Astrocyte of the cerebellum (primary cell): ENCODE measurements around the gene FGFRL1.
A peak's percentile ranks its signal among the peaks of the same experiment; 100 is the strongest.

Source experiments
- DNase-seq: peaks from one replicate; pipeline ENCODE4 v3.0.0-alpha.2; 2011; ENCODE audit warnings: low read depth
- H3K4me3 ChIP-seq: 2 replicates; pipeline ENCODE4 v1.5.1; 2011; ENCODE audit warnings: mild to moderate bottlenecking, low read depth, low read length, moderate library complexity
- CTCF ChIP-seq: IDR thresholded peaks from 2 replicates; pipeline ENCODE4 v1.5.1; 2012; ENCODE audit warnings: low read length, low read depth, moderate library complexity, mild to moderate bottlenecking; ENCODE audit errors: missing control alignments
- in situ Hi-C: cut with HindIII; loops from 2 replicates; pipeline ENCODE4 v1.10.0; 2017; ENCODE audit warnings: low sequenced_read_pairs

FGFRL1 gene

DNA sequence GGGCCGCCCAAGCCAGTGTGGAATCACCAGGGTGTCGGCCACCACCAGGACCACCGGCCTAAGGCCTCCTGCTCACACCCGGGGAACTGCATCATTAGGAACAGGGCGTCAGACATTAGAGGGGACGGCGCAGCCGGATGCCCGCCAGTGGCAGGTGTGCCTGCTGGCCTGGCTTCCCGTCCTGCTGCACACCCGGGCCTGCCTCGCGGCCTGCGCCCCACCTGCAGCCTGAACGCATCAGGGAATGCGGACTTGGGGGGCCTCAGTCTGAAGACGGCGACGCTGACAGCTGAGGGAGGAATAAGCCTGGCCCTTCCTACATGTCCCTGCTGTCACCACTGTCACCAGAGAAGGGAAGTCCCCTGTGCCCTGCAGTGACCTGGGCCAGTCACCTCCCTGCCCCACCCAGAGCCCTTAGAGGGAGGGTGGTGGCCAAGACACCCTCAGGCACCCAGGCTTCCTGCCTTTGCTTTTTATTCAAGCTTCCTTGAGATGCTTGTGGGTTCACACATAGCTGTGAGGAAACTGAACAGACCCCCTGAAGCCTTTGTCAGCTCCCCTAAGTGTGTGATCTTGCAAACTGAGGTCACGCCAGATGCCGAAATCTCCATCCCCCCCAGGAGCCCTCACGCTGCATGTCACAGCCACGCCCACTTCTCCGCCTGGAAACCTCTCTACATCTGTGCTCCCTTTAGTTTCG is 41.2 kb upstream of the FGFRL1 start:
- TF ChIP-seq CTCF, result no peak
- no peak for DNase-seq
- H3K4me3 ChIP-seq, result no peak overlapping the region
- in situ Hi-C loops, result loop anchor here (5.0 kb wide), 2 partner anchors 38 to 62 kb away; partner anchors contain the start of genes GAK and TMEM175

DNA sequence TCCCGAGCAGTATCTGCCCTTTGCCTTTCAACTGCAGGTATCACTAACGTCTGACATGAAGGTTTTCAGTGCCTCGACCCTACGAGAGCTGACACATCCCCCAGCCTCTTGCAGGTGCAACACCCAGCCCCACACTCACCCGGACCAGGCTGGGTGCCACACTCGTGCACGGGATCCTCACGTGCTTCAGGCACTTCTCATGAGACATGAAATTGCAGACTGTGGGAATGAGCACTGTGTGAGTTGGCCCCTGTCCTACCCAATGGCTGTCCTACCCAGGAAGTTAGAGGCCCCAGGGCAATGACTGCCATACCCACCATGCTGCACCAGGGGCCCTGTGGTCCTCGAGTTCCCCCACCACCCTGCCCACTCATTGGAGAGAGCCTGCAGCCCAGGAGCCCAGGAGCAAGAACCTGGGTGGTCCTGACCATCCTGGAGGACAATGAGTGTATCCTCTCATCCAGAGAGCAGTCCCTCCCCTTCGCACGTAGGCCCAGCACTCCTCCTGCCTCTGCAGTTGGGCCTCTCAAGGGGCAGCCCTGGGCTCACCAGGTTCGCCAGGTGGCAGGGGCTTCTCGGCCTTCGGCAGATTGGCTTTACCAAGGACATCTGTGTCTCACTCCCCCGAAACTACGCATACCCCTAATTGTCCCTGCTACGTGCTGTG is 40.4 kb upstream of the FGFRL1 start:
- no peak for DNase-seq
- in situ Hi-C loops, result loop anchor here (5.0 kb wide), 2 partner anchors 39 to 61 kb away; partner anchors contain the start of genes GAK and TMEM175
- no peak overlapping the region for H3K4me3 ChIP-seq
- TF ChIP-seq CTCF, result no peak

- in situ Hi-C loops, result loop anchor here (5.0 kb wide), 2 partner anchors 40 to 60 kb away; partner anchors contain the start of genes GAK and TMEM175
- no peak for DNase-seq
- peak overlapping the region; percentile 67 for H3K4me3 ChIP-seq
- no peak for TF ChIP-seq CTCF
These were observed 39.5 kb upstream of the FGFRL1 start for GRCh38 chr4:971666-972500.

DNA sequence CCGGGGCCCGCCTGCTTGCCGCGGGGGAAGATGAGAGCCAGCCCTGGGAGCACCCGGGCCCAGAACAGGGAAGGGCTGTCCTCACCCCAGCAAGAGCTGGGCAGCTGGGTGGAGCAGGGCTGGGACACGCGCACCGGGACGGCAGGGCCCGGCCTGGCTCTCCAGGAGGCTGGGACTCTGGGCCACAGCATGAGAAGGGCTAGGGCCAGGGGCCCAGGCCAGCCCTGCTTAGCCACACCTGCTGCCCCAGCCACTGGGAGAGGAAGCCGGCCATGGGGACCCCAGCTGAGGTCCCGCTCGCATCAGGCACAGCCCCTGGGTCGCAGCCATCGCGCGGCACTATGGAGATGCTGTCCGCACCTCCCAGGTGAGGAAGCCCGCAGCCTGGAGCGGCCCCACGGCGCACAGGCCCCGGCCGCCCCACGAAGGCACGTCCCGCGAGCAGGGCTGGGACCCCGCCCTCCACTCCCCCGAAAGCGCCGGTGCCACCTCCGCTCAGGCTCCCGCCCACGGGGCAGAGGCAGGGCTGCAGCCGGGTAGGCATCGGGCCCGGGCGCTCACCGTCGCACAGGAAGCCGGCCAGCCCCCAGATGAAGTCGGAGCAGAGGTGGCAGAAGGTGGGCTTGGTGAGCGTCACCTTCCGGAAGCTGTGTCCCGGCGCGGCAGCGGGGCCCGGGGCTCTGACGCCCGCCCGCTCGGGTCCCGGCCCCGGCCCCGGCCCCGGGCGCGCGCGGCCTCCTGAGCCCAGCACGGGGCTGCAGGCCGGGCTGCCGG is 38.6 kb upstream of the FGFRL1 start:
- in situ Hi-C loops, result loop anchor here (5.0 kb wide), 2 partner anchors 41 to 59 kb away; partner anchors contain the start of genes GAK and TMEM175
- DNase-seq, result no peak
- H3K4me3 ChIP-seq, result peak overlapping the region; percentile 67
- no peak for TF ChIP-seq CTCF

DNA sequence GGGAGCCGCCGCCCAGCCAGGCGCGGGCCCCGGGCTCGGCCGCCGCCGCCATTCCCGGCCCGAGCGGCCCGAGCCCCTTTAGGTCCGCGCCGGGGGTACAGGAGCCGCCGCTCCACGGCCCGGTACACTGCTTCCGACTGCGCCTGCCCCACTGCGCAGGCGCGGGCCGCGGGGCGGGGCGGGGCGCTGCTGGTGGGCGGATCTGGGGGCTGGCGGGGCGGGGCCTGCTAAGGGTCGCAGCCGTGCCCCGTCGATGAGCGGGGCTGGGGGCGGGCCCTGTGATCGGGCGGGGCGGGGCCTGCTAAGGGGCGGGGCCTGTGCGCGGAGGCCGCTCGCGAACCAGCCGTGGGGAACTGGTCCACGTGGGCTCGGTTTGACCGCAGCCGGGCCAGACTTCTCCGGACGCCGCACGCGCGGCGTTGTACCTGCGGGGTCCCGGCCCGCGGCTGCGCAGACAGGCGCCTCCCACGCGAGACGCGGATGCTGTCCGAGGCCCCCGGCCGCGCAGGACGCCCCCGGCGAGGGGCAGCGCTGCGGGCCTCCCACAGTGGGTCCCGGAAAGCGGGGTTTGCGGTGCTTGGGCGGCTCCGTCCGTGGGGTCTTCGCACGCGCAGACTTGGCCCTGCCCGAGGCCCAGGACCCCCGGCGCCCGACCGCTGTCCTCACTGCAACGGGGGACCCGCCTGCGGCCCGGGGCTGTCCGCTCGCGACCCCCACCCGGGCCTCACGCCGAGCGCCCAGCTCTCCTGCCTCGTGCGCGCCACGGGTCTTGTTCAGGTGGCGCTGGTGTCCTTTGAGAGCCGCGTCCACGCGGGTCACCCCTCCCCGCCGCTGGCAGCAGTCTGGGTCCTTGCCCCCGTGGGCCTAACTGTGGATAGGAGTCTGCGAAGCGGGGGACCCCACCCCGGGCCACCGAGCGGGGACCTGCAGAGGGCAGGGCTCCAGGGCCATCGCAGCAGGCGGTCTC is 37.7 kb upstream of the FGFRL1 start, which contains the start of gene DGKQ:
TSS of gene DGKQ (minus strand) at position 139 of the 967 bp plus-strand sequence. CDS start at position 52, 87 bp downstream.
- no peak for TF ChIP-seq CTCF
- in situ Hi-C loops, result loop anchor here (5.0 kb wide), 2 partner anchors 41 to 59 kb away; partner anchors contain the start of genes GAK and TMEM175
- peak; percentile 24 for DNase-seq
- H3K4me3 ChIP-seq, result peak within 1 kb of the TSS; percentile 67
